ENCODE measurements around the gene CACNB1. TPM values are rescaled to one million over a fixed set of nuclear protein-coding genes. Genes with fewer than 3 reads are reported as not detected.

The CACNB1 gene
- total and polyA plus RNA-seq, 2 of the 4 experiments (the other 2 are of a cell fraction): 2.5 to 8.6 TPM

DNA sequence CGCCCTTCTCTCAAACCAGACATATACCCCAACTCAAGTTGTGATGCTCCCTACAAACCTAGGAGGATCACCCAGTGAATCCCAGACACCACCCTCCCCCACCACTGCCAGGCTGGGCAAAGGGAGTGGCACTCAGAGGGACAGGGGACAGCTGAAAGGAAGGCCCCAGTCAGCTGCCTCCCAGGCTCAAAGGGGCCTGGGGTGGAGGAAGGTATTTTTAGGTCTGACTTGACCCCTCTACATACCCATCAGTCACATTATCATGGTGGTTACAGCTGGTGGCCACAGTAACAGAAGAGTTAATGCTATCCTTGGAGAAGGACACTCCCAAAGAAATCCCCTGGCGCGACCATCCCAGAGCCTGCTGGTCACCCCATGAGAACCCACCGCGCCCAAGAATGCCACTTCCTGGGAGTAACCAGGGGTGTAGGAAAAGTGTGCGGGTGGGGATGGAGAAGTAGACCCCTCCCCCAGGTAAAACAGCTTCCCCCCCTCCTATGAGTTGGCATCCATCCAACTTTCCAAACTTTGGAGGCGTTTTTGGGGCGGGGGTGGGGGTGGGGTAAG, 1.1 kb downstream of the CACNB1 start:
- Histone ChIP-seq H3K14ac (replicated peaks; ENCODE audit: low read depth, low read length) (peak overlapping the region; percentile 75; the same call in 1 of the 2 replicates), H4K20me1 (ENCODE audit: insufficient read depth, low read length) (peaks cover 30% of the 10 kb centered on the region), H2AK5ac (ENCODE audit: low read depth, low read length) (peak overlapping the region; percentile 78), H2AFZ (replicated peaks; ENCODE audit: low read length, poor library complexity) (peak overlapping the region; percentile 59), H3K4ac (ENCODE audit: low read depth, low read length) (peak overlapping the region; percentile 58), H3K56ac (ENCODE audit: extremely low read depth, insufficient read depth, low read length) (no peak overlapping the region), H3K23ac (ENCODE audit: low read depth, low read length) (0 out of 2 replicates have a peak overlapping the region, but pooled peaks have one; percentile 64), H4K91ac (ENCODE audit: insufficient read depth, low read depth, low read length) (no peak overlapping the region), H3K9me3 (ENCODE audit: control insufficient read depth, insufficient read depth, low read length) (no peaks in the 10 kb centered on the region), H3K9ac (ENCODE audit: low read depth, low read length) (no peak overlapping the region), H3K4me2 (ENCODE audit: low read depth, low read length) (peak overlapping the region; percentile 91), H2BK120ac (ENCODE audit: low read depth, low read length) (no peak overlapping the region), H2BK15ac (ENCODE audit: low read depth, low read length) (no peak overlapping the region), H3K4me1 (ENCODE audit: control insufficient read depth, insufficient read depth, low read length) (peaks cover 23% of the 10 kb centered on the region), H3K18ac (ENCODE audit: low read depth, low read length) (no peak overlapping the region), H4K5ac (ENCODE audit: low read depth, low read length) (0 out of 2 replicates have a peak overlapping the region, but pooled peaks have one; percentile 36), H3K4me3 (ENCODE audit: insufficient read depth, low read depth, low read length) (peak overlapping the region; percentile 88), H2BK20ac (ENCODE audit: low read depth, low read length) (no peak overlapping the region), H2AK9ac (replicated peaks; ENCODE audit: low read depth, low read length, poor library complexity) (peak overlapping the region; percentile 92), H2BK5ac (ENCODE audit: low read depth, low read length, poor library complexity, severe bottlenecking) (no peak overlapping the region), H3K27ac (ENCODE audit: insufficient read depth, low read length) (no peak overlapping the region), H3K36me3 (ENCODE audit: control insufficient read depth, insufficient read depth, low read length) (peaks cover 28% of the 10 kb centered on the region), H3K9me1 (ENCODE audit: insufficient read depth, low read length) (peaks cover 26% of the 10 kb centered on the region), H4K8ac (ENCODE audit: low read depth in 2 of 2, low read length in 2 of 2) (peak overlapping the region; percentile 2 to 14; a peak in 2 of 4 replicates), H3K79me1 (ENCODE audit: low read depth in 1 of 2, low read length in 2 of 2) (peaks cover 36 to 71% of the 10 kb centered on the region in 2 experiments), H3K27me3 (ENCODE audit: control insufficient read depth, insufficient read depth, low read length) (no peaks in the 10 kb centered on the region)
- intact Hi-C loops (cut with micrococcal nuclease): no loop called here
- no TSS peak for BruUV-seq (replicated peaks)
- DNase-seq: no peak
- TF ChIP-seq MAZ (IDR thresholded peaks at IDR 0.05; ENCODE audit: borderline replicate concordance, low read depth, low read length): no peak
- no peak for TF ChIP-seq NFE2L2 (IDR thresholded peaks at IDR 0.05; ENCODE audit: low read depth, low read length)
- TF ChIP-seq SMC3 (IDR thresholded peaks at IDR 0.05; ENCODE audit: low read depth, low read length): no peak
- TF ChIP-seq CEBPB (IDR thresholded peaks at IDR 0.05; ENCODE audit: low read depth, low read length): no peak
- TF ChIP-seq MXI1 (IDR thresholded peaks at IDR 0.05; ENCODE audit: borderline replicate concordance, low read depth, low read length): no peak
- no peak for TF ChIP-seq POLR2A (IDR thresholded peaks at IDR 0.05; ENCODE audit: low read depth, low read length)
- no peak for TF ChIP-seq FOS (IDR thresholded peaks at IDR 0.05; ENCODE audit: low read depth, low read length)
- no peak for TF ChIP-seq MAFK (IDR thresholded peaks at IDR 0.05; ENCODE audit: low read depth, low read length)
- no peak for TF ChIP-seq RFX5 (IDR thresholded peaks at IDR 0.05; ENCODE audit: low read depth, low read length)
- TF ChIP-seq RAD21 (IDR thresholded peaks at IDR 0.05; ENCODE audit: low read length): no peak
- TF ChIP-seq, protein P1, sequence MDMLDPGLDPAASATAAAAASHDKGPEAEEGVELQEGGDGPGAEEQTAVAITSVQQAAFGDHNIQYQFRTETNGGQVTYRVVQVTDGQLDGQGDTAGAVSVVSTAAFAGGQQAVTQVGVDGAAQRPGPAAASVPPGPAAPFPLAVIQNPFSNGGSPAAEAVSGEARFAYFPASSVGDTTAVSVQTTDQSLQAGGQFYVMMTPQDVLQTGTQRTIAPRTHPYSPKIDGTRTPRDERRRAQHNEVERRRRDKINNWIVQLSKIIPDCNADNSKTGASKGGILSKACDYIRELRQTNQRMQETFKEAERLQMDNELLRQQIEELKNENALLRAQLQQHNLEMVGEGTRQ (IDR thresholded peaks at IDR 0.05; ENCODE audit: low read depth, low read length): no peak
- TF ChIP-seq CHD1 (IDR thresholded peaks at IDR 0.05; ENCODE audit: low read depth, low read length): no peak
- TF ChIP-seq, protein P2, sequence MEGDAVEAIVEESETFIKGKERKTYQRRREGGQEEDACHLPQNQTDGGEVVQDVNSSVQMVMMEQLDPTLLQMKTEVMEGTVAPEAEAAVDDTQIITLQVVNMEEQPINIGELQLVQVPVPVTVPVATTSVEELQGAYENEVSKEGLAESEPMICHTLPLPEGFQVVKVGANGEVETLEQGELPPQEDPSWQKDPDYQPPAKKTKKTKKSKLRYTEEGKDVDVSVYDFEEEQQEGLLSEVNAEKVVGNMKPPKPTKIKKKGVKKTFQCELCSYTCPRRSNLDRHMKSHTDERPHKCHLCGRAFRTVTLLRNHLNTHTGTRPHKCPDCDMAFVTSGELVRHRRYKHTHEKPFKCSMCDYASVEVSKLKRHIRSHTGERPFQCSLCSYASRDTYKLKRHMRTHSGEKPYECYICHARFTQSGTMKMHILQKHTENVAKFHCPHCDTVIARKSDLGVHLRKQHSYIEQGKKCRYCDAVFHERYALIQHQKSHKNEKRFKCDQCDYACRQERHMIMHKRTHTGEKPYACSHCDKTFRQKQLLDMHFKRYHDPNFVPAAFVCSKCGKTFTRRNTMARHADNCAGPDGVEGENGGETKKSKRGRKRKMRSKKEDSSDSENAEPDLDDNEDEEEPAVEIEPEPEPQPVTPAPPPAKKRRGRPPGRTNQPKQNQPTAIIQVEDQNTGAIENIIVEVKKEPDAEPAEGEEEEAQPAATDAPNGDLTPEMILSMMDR (conservative IDR thresholded peaks at IDR 0.05; ENCODE audit: low read depth, low read length): no peak
- no peak for TF ChIP-seq BHLHE40 (IDR thresholded peaks at IDR 0.05; ENCODE audit: low read depth, low read length)
- TF ChIP-seq, protein P3, sequence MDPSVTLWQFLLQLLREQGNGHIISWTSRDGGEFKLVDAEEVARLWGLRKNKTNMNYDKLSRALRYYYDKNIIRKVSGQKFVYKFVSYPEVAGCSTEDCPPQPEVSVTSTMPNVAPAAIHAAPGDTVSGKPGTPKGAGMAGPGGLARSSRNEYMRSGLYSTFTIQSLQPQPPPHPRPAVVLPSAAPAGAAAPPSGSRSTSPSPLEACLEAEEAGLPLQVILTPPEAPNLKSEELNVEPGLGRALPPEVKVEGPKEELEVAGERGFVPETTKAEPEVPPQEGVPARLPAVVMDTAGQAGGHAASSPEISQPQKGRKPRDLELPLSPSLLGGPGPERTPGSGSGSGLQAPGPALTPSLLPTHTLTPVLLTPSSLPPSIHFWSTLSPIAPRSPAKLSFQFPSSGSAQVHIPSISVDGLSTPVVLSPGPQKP (IDR thresholded peaks at IDR 0.05; ENCODE audit: borderline replicate concordance, low read depth, low read length): no peak
- no peak for TF ChIP-seq RCOR1 (IDR thresholded peaks at IDR 0.05; ENCODE audit: insufficient replicate concordance, low read length)
- ATAC-seq (ENCODE audit: low read depth): no peak
- CTCF ChIA-PET: no interaction called here
- no CpG with 5 or more reads among the region's 8 CpGs for WGBS, 2 experiments (ENCODE audit: extremely low coverage in 2 of 2, insufficient read length in 1 of 2)
- in situ Hi-C loops (cut with MboI; ENCODE audit: low sequenced_read_pairs): no loop called here
- POLR2A ChIA-PET (ENCODE audit: unreplicated experiment): no interaction called here
- dilution Hi-C loops (cut with HindIII; ENCODE audit: low sequenced_read_pairs, unreplicated experiment): no loop called here

Measured in IMR-90 (cell line).